ENCODE data around the gene ATP6V1B1.

The ATP6V1B1 gene

DNA sequence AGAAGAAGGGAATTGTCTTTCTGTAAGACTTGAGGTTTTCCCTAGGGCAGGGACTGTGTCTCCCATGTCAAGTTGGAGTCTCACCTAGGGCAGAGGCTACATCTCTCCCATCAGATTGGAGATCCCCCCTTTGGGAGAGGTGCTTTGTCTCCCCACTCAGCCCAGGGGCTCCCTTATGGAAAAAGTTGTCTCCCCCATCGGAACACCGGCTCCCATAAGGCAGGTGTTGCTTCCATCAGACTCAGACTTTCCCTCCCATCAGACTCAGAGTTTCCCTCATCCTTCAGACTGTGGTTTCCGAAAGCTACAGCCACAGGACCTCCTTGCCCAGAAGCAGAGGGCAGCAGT is 48.5 kb downstream of the ATP6V1B1 start:
- no peak for ATAC-seq
- no peak for TF ChIP-seq ZC3H10 (CRISPR knock-in tag; IDR thresholded peaks at IDR 0.05)
- no peak for TF ChIP-seq GLIS3 (CRISPR knock-in tag; IDR thresholded peaks at IDR 0.05)
- TF ChIP-seq ESRRG (CRISPR knock-in tag; IDR thresholded peaks at IDR 0.05), result no peak
- no peak for TF ChIP-seq ZNF8 (CRISPR knock-in tag; IDR thresholded peaks at IDR 0.05)
- TF ChIP-seq, protein P1, sequence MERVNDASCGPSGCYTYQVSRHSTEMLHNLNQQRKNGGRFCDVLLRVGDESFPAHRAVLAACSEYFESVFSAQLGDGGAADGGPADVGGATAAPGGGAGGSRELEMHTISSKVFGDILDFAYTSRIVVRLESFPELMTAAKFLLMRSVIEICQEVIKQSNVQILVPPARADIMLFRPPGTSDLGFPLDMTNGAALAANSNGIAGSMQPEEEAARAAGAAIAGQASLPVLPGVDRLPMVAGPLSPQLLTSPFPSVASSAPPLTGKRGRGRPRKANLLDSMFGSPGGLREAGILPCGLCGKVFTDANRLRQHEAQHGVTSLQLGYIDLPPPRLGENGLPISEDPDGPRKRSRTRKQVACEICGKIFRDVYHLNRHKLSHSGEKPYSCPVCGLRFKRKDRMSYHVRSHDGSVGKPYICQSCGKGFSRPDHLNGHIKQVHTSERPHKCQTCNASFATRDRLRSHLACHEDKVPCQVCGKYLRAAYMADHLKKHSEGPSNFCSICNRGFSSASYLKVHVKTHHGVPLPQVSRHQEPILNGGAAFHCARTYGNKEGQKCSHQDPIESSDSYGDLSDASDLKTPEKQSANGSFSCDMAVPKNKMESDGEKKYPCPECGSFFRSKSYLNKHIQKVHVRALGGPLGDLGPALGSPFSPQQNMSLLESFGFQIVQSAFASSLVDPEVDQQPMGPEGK (CRISPR knock-in tag; IDR thresholded peaks at IDR 0.05; ENCODE audit: borderline replicate concordance), result no peak
- no peak for TF ChIP-seq PPARA (CRISPR knock-in tag; IDR thresholded peaks at IDR 0.05; ENCODE audit: borderline replicate concordance)
- no peak for TF ChIP-seq TOX (CRISPR knock-in tag; IDR thresholded peaks at IDR 0.05; ENCODE audit: borderline replicate concordance)
- TF ChIP-seq ZFP3 (CRISPR knock-in tag; IDR thresholded peaks at IDR 0.05), result no peak
- TF ChIP-seq ZNF565 (CRISPR knock-in tag; conservative IDR thresholded peaks at IDR 0.05; ENCODE audit: low read depth), result no peak
- TF ChIP-seq ISL1 (CRISPR knock-in tag; IDR thresholded peaks at IDR 0.05), result no peak
- no peak for TF ChIP-seq ZNF70 (CRISPR knock-in tag; IDR thresholded peaks at IDR 0.05)

DNA sequence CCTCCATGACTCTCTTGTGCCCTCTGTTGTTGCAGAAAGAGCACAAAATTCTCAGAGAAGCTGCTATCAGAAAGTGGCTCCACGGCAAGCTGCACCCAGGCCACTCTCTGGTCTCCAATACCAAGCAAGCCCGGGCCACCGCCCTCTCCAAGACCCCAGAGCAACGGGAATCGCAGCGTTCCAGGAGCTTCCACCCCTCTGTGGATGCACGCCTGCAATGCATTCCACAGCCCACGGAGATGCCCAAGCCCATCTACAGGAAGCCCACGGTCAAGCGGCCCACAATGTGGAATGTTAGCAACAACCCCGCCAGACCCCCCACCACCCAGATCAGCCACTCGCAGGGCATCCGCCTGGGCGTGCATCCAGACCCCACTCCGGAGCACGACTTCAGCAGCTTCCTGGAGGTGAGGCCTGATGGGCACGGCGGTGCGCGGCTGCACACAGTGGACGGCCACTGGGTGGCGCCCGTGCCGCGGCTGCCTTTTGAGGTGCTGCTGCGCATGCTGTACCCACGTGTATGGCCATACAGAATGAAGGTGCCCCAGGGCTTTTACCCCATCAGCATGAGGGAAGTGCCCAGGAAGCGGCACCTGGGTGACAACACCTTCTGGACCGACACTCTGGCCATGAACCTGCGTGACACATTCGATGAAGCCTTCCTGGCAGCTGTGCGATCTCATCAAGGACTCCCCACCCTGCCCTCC is 49.0 kb downstream of the ATP6V1B1 start:
- TF ChIP-seq ZFP30 (CRISPR knock-in tag; IDR thresholded peaks at IDR 0.05) (no peak), RARB (CRISPR knock-in tag; IDR thresholded peaks at IDR 0.05) (no peak), BACH2 (CRISPR knock-in tag; IDR thresholded peaks at IDR 0.05; ENCODE audit: borderline replicate concordance) (no peak), ISL1 (CRISPR knock-in tag; IDR thresholded peaks at IDR 0.05) (no peak), ZNF70 (CRISPR knock-in tag; IDR thresholded peaks at IDR 0.05) (no peak), TCF4 (CRISPR knock-in tag; IDR thresholded peaks at IDR 0.05; ENCODE audit: borderline replicate concordance) (no peak), TOX (CRISPR knock-in tag; IDR thresholded peaks at IDR 0.05; ENCODE audit: borderline replicate concordance) (no peak), PPARA (CRISPR knock-in tag; IDR thresholded peaks at IDR 0.05; ENCODE audit: borderline replicate concordance) (no peak), TSHZ2 (CRISPR knock-in tag; IDR thresholded peaks at IDR 0.05) (no peak), SNAI2 (CRISPR knock-in tag; IDR thresholded peaks at IDR 0.05) (no peak), CREB5 (CRISPR knock-in tag; IDR thresholded peaks at IDR 0.05; ENCODE audit: low read depth) (no peak)
- TF ChIP-seq, protein P1 (CRISPR knock-in tag; IDR thresholded peaks at IDR 0.05; ENCODE audit: borderline replicate concordance), result no peak
- ATAC-seq, result peak; percentile 56; the same call in 2 of the 3 replicates

GRCh38 chr2:70985283-70985688 is 49.6 kb downstream of the ATP6V1B1 start:
- ATAC-seq, result no peak
- TF ChIP-seq GLIS3 (CRISPR knock-in tag; IDR thresholded peaks at IDR 0.05) (no peak), CREB5 (CRISPR knock-in tag; IDR thresholded peaks at IDR 0.05; ENCODE audit: low read depth) (no peak), ZFP3 (CRISPR knock-in tag; IDR thresholded peaks at IDR 0.05) (no peak), TCF4 (CRISPR knock-in tag; IDR thresholded peaks at IDR 0.05; ENCODE audit: borderline replicate concordance) (no peak), ZC3H10 (CRISPR knock-in tag; IDR thresholded peaks at IDR 0.05) (no peak), ZNF70 (CRISPR knock-in tag; IDR thresholded peaks at IDR 0.05) (no peak), TSHZ2 (CRISPR knock-in tag; IDR thresholded peaks at IDR 0.05) (no peak), BACH2 (CRISPR knock-in tag; IDR thresholded peaks at IDR 0.05; ENCODE audit: borderline replicate concordance) (no peak)
- TF ChIP-seq, protein P1 (CRISPR knock-in tag; IDR thresholded peaks at IDR 0.05; ENCODE audit: borderline replicate concordance), result no peak
